Measurements from ENCODE around the gene ENAH.
"Not testable (repeated sequence)": the region's sequence is repeated elsewhere in the genome, so short reads cannot be mapped to it uniquely, and the experiment has no call there.

Gene ENAH

GRCh38 chr1:225631021-225631663, 21.8 kb downstream of the ENAH start:
- H3K4me1 ChIP-seq (ENCODE audit: low read depth, poor library complexity, severe bottlenecking): peaks cover 21% of the 10 kb centered on the region
- no peak overlapping the region for H3K9ac ChIP-seq
- H3K36me3 ChIP-seq (ENCODE audit: insufficient read depth): no peaks in the 10 kb centered on the region
- H3K27ac ChIP-seq: no peak overlapping the region
- no peaks in the 10 kb centered on the region for H3K79me2 ChIP-seq (ENCODE audit: insufficient read depth, low read depth)
- no peaks in the 10 kb centered on the region for H4K20me1 ChIP-seq (ENCODE audit: insufficient read depth)
- no peak for TF ChIP-seq CTCF (conservative IDR thresholded peaks at IDR 0.05; ENCODE audit: low read depth, low read length)
- H3K4me3 ChIP-seq (IDR thresholded peaks at IDR 0.05; ENCODE audit: insufficient read depth, low read depth, low read length): no peak overlapping the region
- H2AFZ ChIP-seq (ENCODE audit: low read depth): no peak overlapping the region
- no peak overlapping the region for H3K4me2 ChIP-seq
- H3K27me3 ChIP-seq (ENCODE audit: insufficient read depth, low read depth): no peaks in the 10 kb centered on the region

GRCh38 chr1:225629483-225629882, 23.4 kb downstream of the ENAH start:
- no peaks in the 10 kb centered on the region for H4K20me1 ChIP-seq (ENCODE audit: insufficient read depth)
- no peaks in the 10 kb centered on the region for H3K27me3 ChIP-seq (ENCODE audit: insufficient read depth, low read depth)
- peaks cover 26% of the 10 kb centered on the region for H3K4me1 ChIP-seq (ENCODE audit: low read depth, poor library complexity, severe bottlenecking)
- no peaks in the 10 kb centered on the region for H3K36me3 ChIP-seq (ENCODE audit: insufficient read depth)
- H2AFZ ChIP-seq (ENCODE audit: low read depth): no peak overlapping the region
- no peak for TF ChIP-seq CTCF (conservative IDR thresholded peaks at IDR 0.05; ENCODE audit: low read depth, low read length)
- H3K4me3 ChIP-seq (IDR thresholded peaks at IDR 0.05; ENCODE audit: insufficient read depth, low read depth, low read length): no peak overlapping the region
- no peaks in the 10 kb centered on the region for H3K79me2 ChIP-seq (ENCODE audit: insufficient read depth, low read depth)
- H3K9ac ChIP-seq: no peak overlapping the region
- no peak overlapping the region for H3K4me2 ChIP-seq
- no peak overlapping the region for H3K27ac ChIP-seq

GRCh38 chr1:225628794-225629193, 24.1 kb downstream of the ENAH start:
- H3K4me1 ChIP-seq (ENCODE audit: low read depth, poor library complexity, severe bottlenecking): peaks cover 26% of the 10 kb centered on the region
- H3K27ac ChIP-seq; H4K20me1 ChIP-seq (ENCODE audit: insufficient read depth); H3K9ac ChIP-seq; H3K27me3 ChIP-seq (ENCODE audit: insufficient read depth, low read depth); H3K4me3 ChIP-seq (IDR thresholded peaks at IDR 0.05; ENCODE audit: insufficient read depth, low read depth, low read length); H3K79me2 ChIP-seq (ENCODE audit: insufficient read depth, low read depth); H2AFZ ChIP-seq (ENCODE audit: low read depth); H3K4me2 ChIP-seq; H3K36me3 ChIP-seq (ENCODE audit: insufficient read depth): not testable (repeated sequence)

GRCh38 chr1:225627304-225627947, 25.5 kb downstream of the ENAH start:
- TF ChIP-seq CTCF (conservative IDR thresholded peaks at IDR 0.05; ENCODE audit: low read depth, low read length): no peak
- Histone ChIP-seq H4K20me1 (ENCODE audit: insufficient read depth) (no peaks in the 10 kb centered on the region), H3K9ac (no peak overlapping the region), H3K79me2 (ENCODE audit: insufficient read depth, low read depth) (no peaks in the 10 kb centered on the region), H3K27me3 (ENCODE audit: insufficient read depth, low read depth) (no peaks in the 10 kb centered on the region), H2AFZ (ENCODE audit: low read depth) (no peak overlapping the region), H3K4me2 (peak overlapping the region; percentile 45; the same call in 1 of the 2 replicates), H3K27ac (no peak overlapping the region), H3K4me1 (ENCODE audit: low read depth, poor library complexity, severe bottlenecking) (peaks cover 26% of the 10 kb centered on the region), H3K4me3 (IDR thresholded peaks at IDR 0.05; ENCODE audit: insufficient read depth, low read depth, low read length) (no peak overlapping the region), H3K36me3 (ENCODE audit: insufficient read depth) (no peaks in the 10 kb centered on the region)

- Histone ChIP-seq H3K4me3 (IDR thresholded peaks at IDR 0.05; ENCODE audit: insufficient read depth, low read depth, low read length) (no peak overlapping the region), H3K4me2 (peak overlapping the region; percentile 45; the same call in 1 of the 2 replicates), H3K79me2 (ENCODE audit: insufficient read depth, low read depth) (no peaks in the 10 kb centered on the region), H3K27me3 (ENCODE audit: insufficient read depth, low read depth) (no peaks in the 10 kb centered on the region), H3K27ac (no peak overlapping the region), H3K4me1 (ENCODE audit: low read depth, poor library complexity, severe bottlenecking) (peaks cover 26% of the 10 kb centered on the region), H2AFZ (ENCODE audit: low read depth) (no peak overlapping the region), H3K9ac (no peak overlapping the region), H4K20me1 (ENCODE audit: insufficient read depth) (no peaks in the 10 kb centered on the region), H3K36me3 (ENCODE audit: insufficient read depth) (no peaks in the 10 kb centered on the region)
- TF ChIP-seq CTCF (conservative IDR thresholded peaks at IDR 0.05; ENCODE audit: low read depth, low read length): no peak
Measured at GRCh38 chr1:225626698-225627097, 26.2 kb downstream of the ENAH start.

All from KMS-11 (cell line).